Body of pancreas (tissue), 4 donors: Measurements from ENCODE around the gene SPOUT1.

Experiments used
- POLR2A ChIP-seq, 3 donors: fragments of 450-650 bp; IDR thresholded peaks; one replicate each; pipeline ENCODE4 v1.6.1; 2016; ENCODE audit warnings: antibody characterized with exemption in 3 of 3, mild to moderate bottlenecking in 2 of 3
- TF ChIP-seq, protein P1 (sequence below), 7 experiments: fragments of 450-650 bp in 4 of 7; fragments of 200-600 bp in 3 of 7; sonication (generic) in 3 of 7; IDR thresholded peaks; one replicate each; pipeline ENCODE4 v1.5.1; 2016 to 2019; ENCODE audit warnings: antibody characterized with exemption in 7 of 7

DNA sequence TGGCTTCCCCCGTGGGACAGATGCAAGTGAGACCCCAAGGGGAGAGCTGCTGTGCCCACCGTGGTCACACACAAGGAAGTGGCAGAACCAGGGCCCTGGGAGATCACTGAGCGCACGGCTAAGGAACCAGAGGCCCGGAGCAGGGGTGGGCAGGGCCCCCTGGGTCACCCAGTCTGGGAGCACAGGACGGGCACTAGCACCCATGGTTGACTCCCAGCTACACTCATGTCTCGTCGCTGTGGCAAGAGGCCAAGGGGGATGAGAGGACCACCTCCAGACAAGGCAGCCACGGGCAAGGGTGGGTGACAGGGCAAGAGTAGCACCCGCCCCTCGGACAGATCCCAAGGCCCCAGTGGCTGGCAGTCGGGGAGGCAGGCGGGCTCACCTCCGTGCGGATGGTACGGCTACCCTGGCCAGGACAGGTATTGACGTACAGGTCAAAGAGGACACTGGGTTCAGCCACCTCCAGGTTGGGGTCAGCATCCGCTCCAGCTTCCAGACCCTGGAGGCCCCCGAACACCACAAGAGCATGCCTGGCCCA is 6.2 kb downstream of the SPOUT1 start:
- TF ChIP-seq, protein P1, sequence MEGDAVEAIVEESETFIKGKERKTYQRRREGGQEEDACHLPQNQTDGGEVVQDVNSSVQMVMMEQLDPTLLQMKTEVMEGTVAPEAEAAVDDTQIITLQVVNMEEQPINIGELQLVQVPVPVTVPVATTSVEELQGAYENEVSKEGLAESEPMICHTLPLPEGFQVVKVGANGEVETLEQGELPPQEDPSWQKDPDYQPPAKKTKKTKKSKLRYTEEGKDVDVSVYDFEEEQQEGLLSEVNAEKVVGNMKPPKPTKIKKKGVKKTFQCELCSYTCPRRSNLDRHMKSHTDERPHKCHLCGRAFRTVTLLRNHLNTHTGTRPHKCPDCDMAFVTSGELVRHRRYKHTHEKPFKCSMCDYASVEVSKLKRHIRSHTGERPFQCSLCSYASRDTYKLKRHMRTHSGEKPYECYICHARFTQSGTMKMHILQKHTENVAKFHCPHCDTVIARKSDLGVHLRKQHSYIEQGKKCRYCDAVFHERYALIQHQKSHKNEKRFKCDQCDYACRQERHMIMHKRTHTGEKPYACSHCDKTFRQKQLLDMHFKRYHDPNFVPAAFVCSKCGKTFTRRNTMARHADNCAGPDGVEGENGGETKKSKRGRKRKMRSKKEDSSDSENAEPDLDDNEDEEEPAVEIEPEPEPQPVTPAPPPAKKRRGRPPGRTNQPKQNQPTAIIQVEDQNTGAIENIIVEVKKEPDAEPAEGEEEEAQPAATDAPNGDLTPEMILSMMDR (IDR thresholded peaks at IDR 0.05) = no peak
- no peak for TF ChIP-seq POLR2A (IDR thresholded peaks at IDR 0.05)
